Astrocyte of the spinal cord (primary cell): ENCODE results near the gene CACNA1C.

Source experiments
- DNase-seq: peaks from one replicate; pipeline ENCODE4 v3.0.0; 2011; ENCODE audit warnings: low read depth, low spot score
- H3K4me3 ChIP-seq: 2 replicates; pipeline ENCODE4 v1.5.1; 2011; ENCODE audit warnings: low read depth, mild to moderate bottlenecking, low read length, moderate library complexity
- CTCF ChIP-seq: IDR thresholded peaks from 2 replicates; pipeline ENCODE4 v1.5.1; 2012; ENCODE audit warnings: low read depth, mild to moderate bottlenecking, low read length, inconsistent platforms
- in situ Hi-C: cut with HindIII; loops from 2 replicates; pipeline ENCODE4 v1.10.0; 2017; ENCODE audit warnings: low sequenced_read_pairs

Gene CACNA1C

DNA sequence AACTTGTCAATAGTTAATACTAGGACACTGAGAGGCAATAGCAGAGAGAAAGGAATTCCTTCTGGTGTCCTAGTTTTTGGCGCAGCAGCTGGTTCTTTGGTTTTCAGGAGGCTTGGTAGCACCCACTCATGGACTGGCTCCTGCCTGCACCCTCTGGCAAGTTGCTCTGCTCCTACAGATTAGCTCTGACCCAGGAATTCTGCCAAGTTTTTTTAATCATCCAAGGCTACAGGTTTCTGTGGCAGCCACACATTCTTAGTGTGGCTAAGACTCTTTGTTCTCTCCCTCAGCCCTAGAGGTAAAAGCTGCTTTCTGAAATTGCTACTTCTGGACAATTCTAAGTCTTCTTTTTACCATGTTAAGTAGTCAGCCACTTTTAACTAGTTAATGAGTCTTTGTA is 670.0 kb downstream of the CACNA1C start:
- in situ Hi-C loops = no loop called here
- no peak for DNase-seq
- no peak for TF ChIP-seq CTCF
- H3K4me3 ChIP-seq = no peak overlapping the region

DNA sequence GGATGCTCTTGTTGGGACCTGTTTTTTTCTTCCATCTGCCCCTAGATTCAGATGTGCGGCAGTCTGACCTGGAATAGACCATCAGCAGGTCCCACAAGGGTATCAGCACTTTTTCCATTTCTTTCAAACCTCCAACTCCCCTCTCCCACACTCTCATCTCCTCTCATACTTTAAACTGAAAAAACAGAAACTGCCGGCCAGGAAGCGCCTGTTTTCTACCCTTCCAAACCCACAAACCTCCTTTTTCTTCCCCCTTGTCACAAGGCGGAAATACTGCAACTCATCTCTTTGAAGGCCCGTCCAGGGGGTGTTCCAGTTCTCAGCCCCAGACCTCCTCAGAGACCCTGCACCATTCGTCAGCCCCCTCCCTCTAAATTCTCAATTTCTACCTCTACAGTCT is 679.5 kb downstream of the CACNA1C start:
- no peak for DNase-seq
- H3K4me3 ChIP-seq = no peak overlapping the region
- in situ Hi-C loops = no loop called here
- no peak for TF ChIP-seq CTCF

DNA sequence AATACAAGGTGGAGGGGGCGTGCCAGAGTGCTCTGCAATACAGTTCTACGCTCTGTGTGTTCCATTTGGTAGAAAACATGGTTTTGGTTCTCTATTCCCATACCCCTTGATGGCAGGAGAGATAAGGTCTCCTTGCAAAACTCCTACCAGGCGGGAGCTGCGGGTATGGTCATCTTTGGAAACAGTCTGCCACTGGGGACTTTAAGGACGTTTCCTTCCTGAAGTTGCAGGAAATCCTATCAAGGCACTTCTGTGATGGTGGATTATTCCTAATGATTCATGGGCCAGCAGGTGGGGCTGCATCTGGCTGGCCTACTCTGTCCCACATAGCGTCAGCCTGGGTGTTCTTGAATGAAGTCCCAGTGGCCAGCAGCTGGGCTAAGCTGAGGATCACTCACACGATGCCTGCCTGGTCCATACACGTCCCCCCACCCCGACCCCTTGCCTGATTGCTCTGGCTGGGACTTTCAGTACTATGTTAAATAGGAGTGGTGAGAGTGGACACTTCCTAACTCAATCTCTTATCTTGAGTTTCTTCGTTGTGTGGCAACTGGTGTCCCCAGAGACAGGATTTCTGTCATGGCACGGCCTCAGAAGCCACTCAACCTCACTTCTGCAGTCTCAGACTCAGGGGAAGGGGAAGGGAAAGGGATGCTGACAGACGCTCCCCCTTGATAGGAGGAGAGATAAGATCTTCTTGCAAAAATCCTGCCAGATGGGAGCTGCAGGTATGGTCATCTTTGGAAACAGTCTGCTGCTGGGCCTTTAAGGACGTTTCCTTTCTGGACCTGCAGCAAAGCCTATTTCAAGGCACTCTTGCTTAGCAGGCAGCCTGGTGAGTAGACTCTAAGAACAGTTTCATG is 680.9 kb downstream of the CACNA1C start:
- no peak overlapping the region for H3K4me3 ChIP-seq
- in situ Hi-C loops = no loop called here
- DNase-seq = no peak
- no peak for TF ChIP-seq CTCF

DNA sequence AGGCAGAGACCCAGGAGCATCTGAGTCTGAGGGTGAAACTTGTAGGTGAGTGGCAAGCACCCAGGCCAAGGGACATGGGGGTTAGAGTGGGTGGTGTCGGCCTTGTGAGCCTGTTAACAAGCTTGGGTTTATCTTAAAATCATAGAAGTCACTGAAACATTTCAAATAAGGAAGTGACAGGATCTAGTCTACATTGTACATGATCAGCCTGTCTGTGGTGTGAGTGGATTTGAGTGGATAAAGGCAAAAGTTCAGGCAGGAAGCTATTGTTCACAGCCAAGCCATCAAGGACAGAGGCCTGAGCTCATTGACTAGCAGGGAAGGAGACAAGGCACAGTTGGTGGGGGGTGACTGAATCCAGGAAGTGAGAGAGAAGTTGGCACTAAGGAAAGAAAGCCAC is 682.6 kb downstream of the CACNA1C start:
- no peak overlapping the region for H3K4me3 ChIP-seq
- in situ Hi-C loops = no loop called here
- TF ChIP-seq CTCF = no peak
- DNase-seq = no peak

DNA sequence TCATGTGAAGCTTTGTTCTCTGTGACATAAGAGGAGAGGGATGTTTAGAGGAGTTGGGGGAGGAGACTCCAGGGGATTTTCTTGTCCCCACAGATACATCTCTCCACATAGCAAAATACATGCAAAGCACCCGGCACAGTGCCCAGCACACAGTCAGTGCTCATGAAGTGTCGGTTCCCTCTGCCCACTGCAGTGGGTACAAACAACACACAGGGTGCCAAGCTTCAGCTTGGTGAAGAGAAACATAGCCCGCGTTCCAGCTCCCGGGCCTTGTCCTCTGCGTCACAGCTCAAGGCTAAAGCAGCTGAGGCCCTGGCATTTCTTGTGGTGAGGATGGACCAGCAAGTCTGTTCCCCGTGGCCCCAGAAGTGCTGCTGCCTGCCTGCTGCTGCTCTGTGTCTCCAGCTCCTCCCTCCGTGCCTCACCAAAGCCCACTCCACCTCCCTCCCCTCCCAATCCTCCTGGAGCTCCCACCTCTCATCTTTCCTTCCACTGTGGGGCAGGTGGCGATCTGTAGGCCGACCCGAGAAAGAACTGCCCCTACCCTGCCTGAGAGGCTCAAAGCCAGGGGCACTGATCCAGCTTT is 685.0 kb downstream of the CACNA1C start:
- in situ Hi-C loops = no loop called here
- no peak for DNase-seq
- TF ChIP-seq CTCF = no peak
- H3K4me3 ChIP-seq = no peak overlapping the region

GRCh38 chr12:2739069-2739468 is 686.3 kb downstream of the CACNA1C start:
- no peak for DNase-seq
- in situ Hi-C loops = no loop called here
- no peak overlapping the region for H3K4me3 ChIP-seq
- TF ChIP-seq CTCF = no peak
